Liver (tissue), 9 donors: Measurements from ENCODE around the gene SLC9B1. TPM values are rescaled to one million over a fixed set of nuclear protein-coding genes. Genes with fewer than 3 reads are reported as not detected.

ENCODE experiments used
- DNase-seq: peaks from one replicate; pipeline ENCODE4 v3.0.0-alpha.2; 2017; ENCODE audit warnings: low spot score
- H3K27ac ChIP-seq, 2 donors: one replicate each; pipeline ENCODE4 v1.7.0; 2013; ENCODE audit warnings: inconsistent platforms in 2 of 2, low read length in 2 of 2, control low read depth in 1 of 2, low read depth in 1 of 2, mild to moderate bottlenecking in 1 of 2
- H3K27me3 ChIP-seq, 4 donors: one replicate each; pipeline versions ENCODE4 v1.6.1 to v1.7.0; 2013; ENCODE audit warnings: low read length in 3 of 4, inconsistent platforms in 1 of 4, mild to moderate bottlenecking in 1 of 4, moderate library complexity in 1 of 4; ENCODE audit not compliant: control insufficient read depth in 4 of 4, insufficient read depth in 4 of 4
- H3K36me3 ChIP-seq, 4 donors: one replicate each; pipeline versions ENCODE4 v1.6.1 to v1.7.0; 2013; ENCODE audit warnings: low read length in 3 of 4, mild to moderate bottlenecking in 3 of 4, low read depth in 1 of 4, moderate library complexity in 1 of 4; ENCODE audit not compliant: control insufficient read depth in 4 of 4, insufficient read depth in 3 of 4
- H3K4me1 ChIP-seq, 4 donors: one replicate each; pipeline versions ENCODE4 v1.6.1 to v1.7.0; 2013; ENCODE audit warnings: low read length in 3 of 4, mild to moderate bottlenecking in 3 of 4, moderate library complexity in 1 of 4; ENCODE audit not compliant: control insufficient read depth in 4 of 4, insufficient read depth in 4 of 4
- H3K4me3 ChIP-seq, 3 donors: one replicate each; pipeline versions ENCODE4 v1.6.1 to v1.7.0; 2013; ENCODE audit warnings: low read length in 3 of 3, control low read depth in 1 of 3, low read depth in 1 of 3, mild to moderate bottlenecking in 1 of 3
- H3K9ac ChIP-seq, 2 donors: one replicate each; pipeline ENCODE4 v1.7.0; 2013; ENCODE audit warnings: low read length in 2 of 2, mild to moderate bottlenecking in 2 of 2, moderate library complexity in 2 of 2, control low read depth in 1 of 2, low read depth in 1 of 2
- H3K9me3 ChIP-seq, 4 donors: one replicate each; pipeline versions ENCODE4 v1.6.1 to v1.7.0; 2013; ENCODE audit warnings: low read length in 3 of 4; ENCODE audit not compliant: control insufficient read depth in 4 of 4
- EGR1 ChIP-seq, 2 donors: IDR thresholded peaks; 2 replicates each; pipeline ENCODE4 v1.6.1; 2016 to 2018; ENCODE audit warnings: antibody characterized with exemption in 2 of 2, low read depth in 2 of 2
- HNF4A ChIP-seq, 2 donors: conservative IDR thresholded peaks; 2 replicates each; pipeline ENCODE4 v1.6.1; 2016; ENCODE audit warnings: antibody characterized with exemption in 2 of 2, mild to moderate bottlenecking in 2 of 2
- RAD21 ChIP-seq, 2 donors: IDR thresholded peaks; 2 replicates each; pipeline ENCODE4 v1.6.1; 2016; ENCODE audit warnings: antibody characterized with exemption in 2 of 2, mild to moderate bottlenecking in 2 of 2
- RXRA ChIP-seq, 2 donors: IDR thresholded peaks; 2 replicates each; pipeline ENCODE4 v1.6.1; 2017 to 2018; ENCODE audit warnings: antibody characterized with exemption in 2 of 2, mild to moderate bottlenecking in 1 of 2
- WGBS: extraction: QIAGEN DNeasy Blood & Tissue Kit; methylation state at CpG from one replicate; pipeline ENCODE4 v1.1.7; 2013; 5-methylcytosine and 5-hydroxymethylcytosine counted together
- polyA plus RNA-seq, 2 donors: library from polyadenylated mRNA; stranded (reverse) in 1 of 2; unstranded in 1 of 2; fragments of 200-250 nt in 1 of 2; fragments of >200 nt in 1 of 2; fragmentation: Nextera tagmentation in 1 of 2; extraction: Ambion mirVana in 1 of 2; gene quantifications; one replicate each; pipeline versions ENCODE4 v1.2.1 to v1.2.3, GENCODE V29; 2013 to 2015
- total RNA-seq, 2 donors: library from RNA; depleted of rRNA; stranded (reverse); fragments of >200 nt; gene quantifications; one replicate each; pipeline ENCODE4 v1.2.3, GENCODE V29; 2014
- TF ChIP-seq, protein P1 (sequence below): IDR thresholded peaks from 2 replicates; pipeline ENCODE4 v1.6.1; 2016; ENCODE audit warnings: antibody characterized with exemption
- TF ChIP-seq, protein P2 (sequence below): IDR thresholded peaks from 2 replicates; pipeline ENCODE4 v1.6.1; 2016; ENCODE audit warnings: antibody characterized with exemption
- TF ChIP-seq, protein P3 (sequence below): IDR thresholded peaks from 2 replicates; pipeline ENCODE4 v1.6.1; 2016; ENCODE audit warnings: antibody characterized with exemption, mild to moderate bottlenecking
- TF ChIP-seq, protein P4 (sequence below): fragments of 150-350 bp; IDR thresholded peaks from 2 replicates; pipeline ENCODE4 v1.5.1; 2017; ENCODE audit warnings: improper control_type of control experiment, low read depth, low read length; ENCODE audit not compliant: missing input control
- TF ChIP-seq, protein P5 (sequence below): IDR thresholded peaks from 2 replicates; pipeline ENCODE4 v1.6.1; 2016; ENCODE audit warnings: antibody characterized with exemption
- donor health status: healthy.
- donor health status: healthy.
- donor health status: healthy.
- donor health status: healthy.
- donor health status: healthy.

The SLC9B1 gene
- total and polyA plus RNA-seq, 4 donors = 0.19 to 0.51 (median 0.50) TPM; not detected in 1

DNA sequence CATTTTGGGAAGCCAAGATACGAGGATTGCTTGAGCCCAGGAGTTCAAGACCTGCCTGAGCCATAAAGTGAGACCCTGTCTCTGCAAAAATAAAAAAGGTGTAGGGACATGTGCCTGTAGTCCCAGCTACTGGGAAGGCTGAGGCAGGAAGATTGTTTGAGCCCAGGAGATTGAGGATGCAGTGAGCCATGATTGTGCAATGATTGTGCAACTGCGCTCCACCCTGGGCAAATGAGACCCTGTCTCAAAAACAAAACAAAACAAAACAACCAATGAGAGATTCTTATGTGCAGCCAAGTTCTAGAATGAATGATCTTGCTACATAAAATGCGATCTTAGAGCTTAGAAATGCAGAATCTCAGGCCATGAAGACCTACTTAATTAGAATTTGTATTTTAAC, 34.5 kb upstream of the SLC9B1 start:
- Histone ChIP-seq H3K9me3 (no peaks in the 10 kb centered on the region), H3K27me3 (no peaks in the 10 kb centered on the region), H3K9ac (no peak overlapping the region), H3K27ac (peak overlapping the region in 1 of 2 donors; percentile 12), H3K36me3 (peaks cover 3 to 9% (median 5%) of the 10 kb centered on the region in 4 donors), H3K4me3 (no peak overlapping the region), H3K4me1 (peaks cover 0 to 1% (median 0%) of the 10 kb centered on the region in 4 donors)
- TF ChIP-seq EGR1 (IDR thresholded peaks at IDR 0.05; ENCODE audit: low read depth in 2 of 2) (no peak), HNF4A (conservative IDR thresholded peaks at IDR 0.05) (peak in 1 of 2 donors; percentile 18)
- 77% methylated on average over 3 of the region's 3 CpGs for WGBS
- DNase-seq = no peak

DNA sequence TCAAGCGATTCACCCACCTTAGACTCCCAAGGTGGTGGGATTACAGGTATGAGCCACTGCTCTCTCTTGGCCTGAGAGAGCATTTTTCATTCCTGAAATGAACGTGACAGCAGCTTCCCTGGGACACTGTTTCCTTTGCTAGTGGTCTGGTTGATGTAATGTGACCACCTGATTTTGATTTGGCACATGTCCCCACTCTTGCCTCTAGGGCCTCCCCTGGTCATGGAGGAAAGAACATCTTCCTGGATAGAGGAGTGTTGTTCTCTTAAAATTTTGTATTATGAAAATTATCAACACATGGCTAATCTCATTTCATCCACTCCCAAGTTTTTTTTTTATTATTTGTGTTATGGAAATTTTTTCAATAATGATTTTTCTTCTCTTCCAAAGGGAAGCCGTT, 33.3 kb upstream of the SLC9B1 start:
- TF ChIP-seq, protein P1, sequence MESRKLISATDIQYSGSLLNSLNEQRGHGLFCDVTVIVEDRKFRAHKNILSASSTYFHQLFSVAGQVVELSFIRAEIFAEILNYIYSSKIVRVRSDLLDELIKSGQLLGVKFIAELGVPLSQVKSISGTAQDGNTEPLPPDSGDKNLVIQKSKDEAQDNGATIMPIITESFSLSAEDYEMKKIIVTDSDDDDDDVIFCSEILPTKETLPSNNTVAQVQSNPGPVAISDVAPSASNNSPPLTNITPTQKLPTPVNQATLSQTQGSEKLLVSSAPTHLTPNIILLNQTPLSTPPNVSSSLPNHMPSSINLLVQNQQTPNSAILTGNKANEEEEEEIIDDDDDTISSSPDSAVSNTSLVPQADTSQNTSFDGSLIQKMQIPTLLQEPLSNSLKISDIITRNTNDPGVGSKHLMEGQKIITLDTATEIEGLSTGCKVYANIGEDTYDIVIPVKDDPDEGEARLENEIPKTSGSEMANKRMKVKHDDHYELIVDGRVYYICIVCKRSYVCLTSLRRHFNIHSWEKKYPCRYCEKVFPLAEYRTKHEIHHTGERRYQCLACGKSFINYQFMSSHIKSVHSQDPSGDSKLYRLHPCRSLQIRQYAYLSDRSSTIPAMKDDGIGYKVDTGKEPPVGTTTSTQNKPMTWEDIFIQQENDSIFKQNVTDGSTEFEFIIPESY = no peak
- TF ChIP-seq, protein P2, sequence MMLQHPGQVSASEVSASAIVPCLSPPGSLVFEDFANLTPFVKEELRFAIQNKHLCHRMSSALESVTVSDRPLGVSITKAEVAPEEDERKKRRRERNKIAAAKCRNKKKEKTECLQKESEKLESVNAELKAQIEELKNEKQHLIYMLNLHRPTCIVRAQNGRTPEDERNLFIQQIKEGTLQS = no peak
- TF ChIP-seq, protein P3, sequence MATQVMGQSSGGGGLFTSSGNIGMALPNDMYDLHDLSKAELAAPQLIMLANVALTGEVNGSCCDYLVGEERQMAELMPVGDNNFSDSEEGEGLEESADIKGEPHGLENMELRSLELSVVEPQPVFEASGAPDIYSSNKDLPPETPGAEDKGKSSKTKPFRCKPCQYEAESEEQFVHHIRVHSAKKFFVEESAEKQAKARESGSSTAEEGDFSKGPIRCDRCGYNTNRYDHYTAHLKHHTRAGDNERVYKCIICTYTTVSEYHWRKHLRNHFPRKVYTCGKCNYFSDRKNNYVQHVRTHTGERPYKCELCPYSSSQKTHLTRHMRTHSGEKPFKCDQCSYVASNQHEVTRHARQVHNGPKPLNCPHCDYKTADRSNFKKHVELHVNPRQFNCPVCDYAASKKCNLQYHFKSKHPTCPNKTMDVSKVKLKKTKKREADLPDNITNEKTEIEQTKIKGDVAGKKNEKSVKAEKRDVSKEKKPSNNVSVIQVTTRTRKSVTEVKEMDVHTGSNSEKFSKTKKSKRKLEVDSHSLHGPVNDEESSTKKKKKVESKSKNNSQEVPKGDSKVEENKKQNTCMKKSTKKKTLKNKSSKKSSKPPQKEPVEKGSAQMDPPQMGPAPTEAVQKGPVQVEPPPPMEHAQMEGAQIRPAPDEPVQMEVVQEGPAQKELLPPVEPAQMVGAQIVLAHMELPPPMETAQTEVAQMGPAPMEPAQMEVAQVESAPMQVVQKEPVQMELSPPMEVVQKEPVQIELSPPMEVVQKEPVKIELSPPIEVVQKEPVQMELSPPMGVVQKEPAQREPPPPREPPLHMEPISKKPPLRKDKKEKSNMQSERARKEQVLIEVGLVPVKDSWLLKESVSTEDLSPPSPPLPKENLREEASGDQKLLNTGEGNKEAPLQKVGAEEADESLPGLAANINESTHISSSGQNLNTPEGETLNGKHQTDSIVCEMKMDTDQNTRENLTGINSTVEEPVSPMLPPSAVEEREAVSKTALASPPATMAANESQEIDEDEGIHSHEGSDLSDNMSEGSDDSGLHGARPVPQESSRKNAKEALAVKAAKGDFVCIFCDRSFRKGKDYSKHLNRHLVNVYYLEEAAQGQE = no peak
- TF ChIP-seq RAD21 (IDR thresholded peaks at IDR 0.05) (no peak), RXRA (IDR thresholded peaks at IDR 0.05) (no peak), EGR1 (IDR thresholded peaks at IDR 0.05; ENCODE audit: low read depth in 2 of 2) (no peak), HNF4A (conservative IDR thresholded peaks at IDR 0.05) (no peak)
- TF ChIP-seq, protein P4, sequence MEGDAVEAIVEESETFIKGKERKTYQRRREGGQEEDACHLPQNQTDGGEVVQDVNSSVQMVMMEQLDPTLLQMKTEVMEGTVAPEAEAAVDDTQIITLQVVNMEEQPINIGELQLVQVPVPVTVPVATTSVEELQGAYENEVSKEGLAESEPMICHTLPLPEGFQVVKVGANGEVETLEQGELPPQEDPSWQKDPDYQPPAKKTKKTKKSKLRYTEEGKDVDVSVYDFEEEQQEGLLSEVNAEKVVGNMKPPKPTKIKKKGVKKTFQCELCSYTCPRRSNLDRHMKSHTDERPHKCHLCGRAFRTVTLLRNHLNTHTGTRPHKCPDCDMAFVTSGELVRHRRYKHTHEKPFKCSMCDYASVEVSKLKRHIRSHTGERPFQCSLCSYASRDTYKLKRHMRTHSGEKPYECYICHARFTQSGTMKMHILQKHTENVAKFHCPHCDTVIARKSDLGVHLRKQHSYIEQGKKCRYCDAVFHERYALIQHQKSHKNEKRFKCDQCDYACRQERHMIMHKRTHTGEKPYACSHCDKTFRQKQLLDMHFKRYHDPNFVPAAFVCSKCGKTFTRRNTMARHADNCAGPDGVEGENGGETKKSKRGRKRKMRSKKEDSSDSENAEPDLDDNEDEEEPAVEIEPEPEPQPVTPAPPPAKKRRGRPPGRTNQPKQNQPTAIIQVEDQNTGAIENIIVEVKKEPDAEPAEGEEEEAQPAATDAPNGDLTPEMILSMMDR = no peak
- TF ChIP-seq, protein P5, sequence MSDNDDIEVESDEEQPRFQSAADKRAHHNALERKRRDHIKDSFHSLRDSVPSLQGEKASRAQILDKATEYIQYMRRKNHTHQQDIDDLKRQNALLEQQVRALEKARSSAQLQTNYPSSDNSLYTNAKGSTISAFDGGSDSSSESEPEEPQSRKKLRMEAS = no peak
- H3K27ac ChIP-seq = no peak overlapping the region
- WGBS = 90% methylated on average over 3 of the region's 3 CpGs
- H3K9ac ChIP-seq = no peak overlapping the region
- no peaks in the 10 kb centered on the region for H3K4me1 ChIP-seq
- H3K36me3 ChIP-seq = peaks cover 3 to 18% (median 10%) of the 10 kb centered on the region in 4 donors
- H3K9me3 ChIP-seq = no peaks in the 10 kb centered on the region
- H3K4me3 ChIP-seq = no peak overlapping the region
- DNase-seq = no peak
- no peaks in the 10 kb centered on the region for H3K27me3 ChIP-seq
